ENCODE data around the gene RPS19. TPM values are rescaled to one million over a fixed set of nuclear protein-coding genes. Genes with fewer than 3 reads are reported as not detected.

The RPS19 gene
- polyA plus RNA-seq, 1 donor from 2014 or later = 783 TPM

DNA sequence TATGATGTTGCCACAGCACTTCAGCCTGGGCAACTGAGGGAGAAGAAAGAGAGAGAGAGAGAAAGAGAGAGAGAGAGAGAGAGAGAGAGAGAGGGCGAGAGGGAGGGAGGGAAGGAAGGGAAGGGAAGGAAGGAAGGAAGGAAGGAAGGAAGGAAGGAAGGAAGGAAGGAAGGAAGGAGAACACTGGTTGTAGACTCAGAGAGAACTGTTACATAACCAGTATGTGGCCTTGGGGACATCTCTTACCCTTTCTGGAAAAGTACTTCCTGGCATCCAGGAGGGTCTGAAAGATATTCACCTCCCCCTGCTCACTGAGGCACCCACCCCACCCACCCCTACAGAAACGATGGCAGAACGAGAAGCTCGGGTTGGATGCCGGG is 20.3 kb downstream of the RPS19 start:
- Histone ChIP-seq H3K27ac (ENCODE audit: low read length) (no peak overlapping the region), H3K79me2 (replicated peaks; ENCODE audit: insufficient read depth, low read length) (no peaks in the 10 kb centered on the region), H4K20me1 (ENCODE audit: insufficient read depth) (no peaks in the 10 kb centered on the region), H3K4me2 (ENCODE audit: low read length) (no peak overlapping the region), H3K9ac (ENCODE audit: low read length) (no peak overlapping the region), H3K4me3 (ENCODE audit: low read length) (no peak overlapping the region), H3K36me3 (ENCODE audit: insufficient read depth, low read length) (no peaks in the 10 kb centered on the region), H3K27me3 (ENCODE audit: insufficient read depth, low read depth, low read length) (peaks cover 26% of the 10 kb centered on the region), H3K9me2 (ENCODE audit: insufficient read depth, low read length) (no peaks in the 10 kb centered on the region), H3F3A (ENCODE audit: insufficient read depth, low read length, poor library complexity, severe bottlenecking) (no peaks in the 10 kb centered on the region), H2AFZ (ENCODE audit: low read depth, low read length) (no peak overlapping the region), H3K9me3 (ENCODE audit: low read length) (no peaks in the 10 kb centered on the region)
- no peak for TF ChIP-seq EZH2 (IDR thresholded peaks at IDR 0.05; ENCODE audit: borderline replicate concordance, insufficient read depth, low read length, poor library complexity, severe bottlenecking)
- TF ChIP-seq MXI1 (conservative IDR thresholded peaks at IDR 0.05; ENCODE audit: poor library complexity, severe bottlenecking) = no peak
- TF ChIP-seq CTCF (IDR thresholded peaks at IDR 0.05; ENCODE audit: poor library complexity, severe bottlenecking) = no peak
- TF ChIP-seq TAF1 (IDR thresholded peaks at IDR 0.05; ENCODE audit: low read depth) = no peak
- no peak for TF ChIP-seq POLR2AphosphoS5 (IDR thresholded peaks at IDR 0.05)
- TF ChIP-seq EP300 (conservative IDR thresholded peaks at IDR 0.05; ENCODE audit: poor library complexity, severe bottlenecking) = no peak

- Histone ChIP-seq H3K4me3 (ENCODE audit: low read length) (peak within 1 kb of the TSS; percentile 93), H3K27me3 (ENCODE audit: insufficient read depth, low read depth, low read length) (peaks cover 26% of the 10 kb centered on the region), H3K9me3 (ENCODE audit: low read length) (no peaks in the 10 kb centered on the region), H3K9ac (ENCODE audit: low read length) (peak within 1 kb of the TSS; percentile 77), H4K20me1 (ENCODE audit: insufficient read depth) (no peaks in the 10 kb centered on the region), H3K9me2 (ENCODE audit: insufficient read depth, low read length) (no peaks in the 10 kb centered on the region), H2AFZ (ENCODE audit: low read depth, low read length) (peak within 1 kb of the TSS; percentile 90), H3F3A (ENCODE audit: insufficient read depth, low read length, poor library complexity, severe bottlenecking) (no peaks in the 10 kb centered on the region), H3K79me2 (replicated peaks; ENCODE audit: insufficient read depth, low read length) (no peaks in the 10 kb centered on the region), H3K4me2 (ENCODE audit: low read length) (peak within 1 kb of the TSS; percentile 21), H3K27ac (ENCODE audit: low read length) (no peak within 1 kb of the TSS), H3K36me3 (ENCODE audit: insufficient read depth, low read length) (no peaks in the 10 kb centered on the region)
- TF ChIP-seq CTCF (IDR thresholded peaks at IDR 0.05; ENCODE audit: poor library complexity, severe bottlenecking) = no peak
- TF ChIP-seq EZH2 (IDR thresholded peaks at IDR 0.05; ENCODE audit: borderline replicate concordance, insufficient read depth, low read length, poor library complexity, severe bottlenecking) = peak; percentile 4
These were observed 22.8 kb downstream of the RPS19 start, which contains the start of gene ARHGEF1 for GRCh38 chr19:41882568-41883462. TSS of gene ARHGEF1 (plus strand) at chr19:41883184. CDS start at chr19:41888083, 4,899 bp downstream.

- H3K9ac ChIP-seq (ENCODE audit: low read length) = no peak overlapping the region
- peak overlapping the region; percentile 93 for H3K4me3 ChIP-seq (ENCODE audit: low read length)
- H3F3A ChIP-seq (ENCODE audit: insufficient read depth, low read length, poor library complexity, severe bottlenecking) = no peaks in the 10 kb centered on the region
- no peaks in the 10 kb centered on the region for H3K79me2 ChIP-seq (replicated peaks; ENCODE audit: insufficient read depth, low read length)
- no peaks in the 10 kb centered on the region for H3K36me3 ChIP-seq (ENCODE audit: insufficient read depth, low read length)
- H3K9me3 ChIP-seq (ENCODE audit: low read length) = no peaks in the 10 kb centered on the region
- no peak overlapping the region for H3K27ac ChIP-seq (ENCODE audit: low read length)
- TF ChIP-seq, protein P1, sequence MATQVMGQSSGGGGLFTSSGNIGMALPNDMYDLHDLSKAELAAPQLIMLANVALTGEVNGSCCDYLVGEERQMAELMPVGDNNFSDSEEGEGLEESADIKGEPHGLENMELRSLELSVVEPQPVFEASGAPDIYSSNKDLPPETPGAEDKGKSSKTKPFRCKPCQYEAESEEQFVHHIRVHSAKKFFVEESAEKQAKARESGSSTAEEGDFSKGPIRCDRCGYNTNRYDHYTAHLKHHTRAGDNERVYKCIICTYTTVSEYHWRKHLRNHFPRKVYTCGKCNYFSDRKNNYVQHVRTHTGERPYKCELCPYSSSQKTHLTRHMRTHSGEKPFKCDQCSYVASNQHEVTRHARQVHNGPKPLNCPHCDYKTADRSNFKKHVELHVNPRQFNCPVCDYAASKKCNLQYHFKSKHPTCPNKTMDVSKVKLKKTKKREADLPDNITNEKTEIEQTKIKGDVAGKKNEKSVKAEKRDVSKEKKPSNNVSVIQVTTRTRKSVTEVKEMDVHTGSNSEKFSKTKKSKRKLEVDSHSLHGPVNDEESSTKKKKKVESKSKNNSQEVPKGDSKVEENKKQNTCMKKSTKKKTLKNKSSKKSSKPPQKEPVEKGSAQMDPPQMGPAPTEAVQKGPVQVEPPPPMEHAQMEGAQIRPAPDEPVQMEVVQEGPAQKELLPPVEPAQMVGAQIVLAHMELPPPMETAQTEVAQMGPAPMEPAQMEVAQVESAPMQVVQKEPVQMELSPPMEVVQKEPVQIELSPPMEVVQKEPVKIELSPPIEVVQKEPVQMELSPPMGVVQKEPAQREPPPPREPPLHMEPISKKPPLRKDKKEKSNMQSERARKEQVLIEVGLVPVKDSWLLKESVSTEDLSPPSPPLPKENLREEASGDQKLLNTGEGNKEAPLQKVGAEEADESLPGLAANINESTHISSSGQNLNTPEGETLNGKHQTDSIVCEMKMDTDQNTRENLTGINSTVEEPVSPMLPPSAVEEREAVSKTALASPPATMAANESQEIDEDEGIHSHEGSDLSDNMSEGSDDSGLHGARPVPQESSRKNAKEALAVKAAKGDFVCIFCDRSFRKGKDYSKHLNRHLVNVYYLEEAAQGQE (IDR thresholded peaks at IDR 0.05; ENCODE audit: borderline replicate concordance) = no peak
- TF ChIP-seq SMC3 (conservative IDR thresholded peaks at IDR 0.05; ENCODE audit: poor library complexity) = no peak
- no peak for TF ChIP-seq CTCF (IDR thresholded peaks at IDR 0.05; ENCODE audit: poor library complexity, severe bottlenecking)
- no peak for TF ChIP-seq MXI1 (conservative IDR thresholded peaks at IDR 0.05; ENCODE audit: poor library complexity, severe bottlenecking)
- no peak for TF ChIP-seq EP300 (conservative IDR thresholded peaks at IDR 0.05; ENCODE audit: poor library complexity, severe bottlenecking)
- TF ChIP-seq POLR2AphosphoS5 (IDR thresholded peaks at IDR 0.05) = no peak
- TF ChIP-seq TAF1 (IDR thresholded peaks at IDR 0.05; ENCODE audit: low read depth) = no peak
- no peak for TF ChIP-seq EZH2 (IDR thresholded peaks at IDR 0.05; ENCODE audit: borderline replicate concordance, insufficient read depth, low read length, poor library complexity, severe bottlenecking)
- TF ChIP-seq RAD21 (conservative IDR thresholded peaks at IDR 0.05) = no peak
- peak overlapping the region; percentile 21 for H3K4me2 ChIP-seq (ENCODE audit: low read length)
- H2AFZ ChIP-seq (ENCODE audit: low read depth, low read length) = no peak overlapping the region
- H4K20me1 ChIP-seq (ENCODE audit: insufficient read depth) = no peaks in the 10 kb centered on the region
- H3K27me3 ChIP-seq (ENCODE audit: insufficient read depth, low read depth, low read length) = peaks cover 26% of the 10 kb centered on the region
- H3K9me2 ChIP-seq (ENCODE audit: insufficient read depth, low read length) = no peaks in the 10 kb centered on the region
These were observed 23.4 kb downstream of the RPS19 start for GRCh38 chr19:41883463-41883820.
